Vagina (tissue), 2 donors: Measurements from ENCODE around the gene PDE11A. TPM values are rescaled to one million over a fixed set of nuclear protein-coding genes. Genes with fewer than 3 reads are reported as not detected.

Source experiments
- DNase-seq, 2 donors: peaks; one replicate each; pipeline ENCODE4 v3.0.0-alpha.2; 2017; ENCODE audit errors: extremely low spot score in 2 of 2
- H3K27ac ChIP-seq: fragments of 200-600 bp; sonication (generic); one replicate; pipeline ENCODE4 v1.5.1; 2019
- H3K27me3 ChIP-seq: fragments of 200-600 bp; sonication (generic); one replicate; pipeline ENCODE4 v1.5.1; 2019
- H3K36me3 ChIP-seq, 2 donors: fragments of 200-600 bp; sonication (generic); one replicate each; pipeline ENCODE4 v1.5.1; 2017 to 2019
- H3K4me1 ChIP-seq: fragments of 200-600 bp; sonication (generic); one replicate; pipeline ENCODE4 v1.5.1; 2019
- H3K4me3 ChIP-seq, 2 donors: fragments of 200-600 bp; sonication (generic); 1 replicate in 1 of 2; 2 replicates in 1 of 2; pipeline ENCODE4 v1.5.1; 2016 to 2019
- H3K9me3 ChIP-seq: fragments of 200-600 bp; sonication (generic); one replicate; pipeline ENCODE4 v1.5.1; 2019
- POLR2A ChIP-seq, 2 donors: fragments of 450-650 bp; IDR thresholded peaks; one replicate each; pipeline ENCODE4 v1.6.1; 2017; ENCODE audit warnings: antibody characterized with exemption in 2 of 2, mild to moderate bottlenecking in 2 of 2, moderate library complexity in 2 of 2
- POLR2AphosphoS5 ChIP-seq, 2 donors: sonication (generic); formaldehyde crosslinking; IDR thresholded peaks; one replicate each; pipeline ENCODE4 v1.9.0; 2017; ENCODE audit warnings: antibody characterized with exemption in 2 of 2, mild to moderate bottlenecking in 2 of 2, low read depth in 1 of 2; ENCODE audit not compliant: insufficient read depth in 1 of 2
- intact Hi-C: fragments of 100-400 bp; cut with DNase I; formaldehyde crosslinking; loops from one replicate; pipeline ENCODE4 v1.15.1; 2023
- total RNA-seq: library from RNA; depleted of rRNA; stranded (reverse); fragments of >200 nt; gene quantifications from one replicate; pipeline ENCODE4 v1.2.3, GENCODE V29; 2016
- TF ChIP-seq, protein P1 (sequence below), 3 experiments: fragments of 450-650 bp in 2 of 3; fragments of 200-600 bp in 1 of 3; sonication (generic) in 1 of 3; IDR thresholded peaks; one replicate each; pipeline ENCODE4 v1.5.1; 2017 to 2019; ENCODE audit warnings: antibody characterized with exemption in 3 of 3, mild to moderate bottlenecking in 2 of 3, moderate library complexity in 2 of 3

PDE11A gene
- total RNA-seq, 1 donor from 2014 or later, result 0.25 TPM

- Histone ChIP-seq H3K9me3 (no peaks in the 10 kb centered on the region), H3K36me3 (no peaks in the 10 kb centered on the region), H3K27ac (no peak overlapping the region), H3K27me3 (no peaks in the 10 kb centered on the region), H3K4me1 (no peaks in the 10 kb centered on the region), H3K4me3 (no peak overlapping the region)
- intact Hi-C loops, result no loop called here
- no peak for TF ChIP-seq POLR2AphosphoS5 (IDR thresholded peaks at IDR 0.05; ENCODE audit: insufficient read depth in 1 of 2, low read depth in 1 of 2)
- TF ChIP-seq, protein P1, sequence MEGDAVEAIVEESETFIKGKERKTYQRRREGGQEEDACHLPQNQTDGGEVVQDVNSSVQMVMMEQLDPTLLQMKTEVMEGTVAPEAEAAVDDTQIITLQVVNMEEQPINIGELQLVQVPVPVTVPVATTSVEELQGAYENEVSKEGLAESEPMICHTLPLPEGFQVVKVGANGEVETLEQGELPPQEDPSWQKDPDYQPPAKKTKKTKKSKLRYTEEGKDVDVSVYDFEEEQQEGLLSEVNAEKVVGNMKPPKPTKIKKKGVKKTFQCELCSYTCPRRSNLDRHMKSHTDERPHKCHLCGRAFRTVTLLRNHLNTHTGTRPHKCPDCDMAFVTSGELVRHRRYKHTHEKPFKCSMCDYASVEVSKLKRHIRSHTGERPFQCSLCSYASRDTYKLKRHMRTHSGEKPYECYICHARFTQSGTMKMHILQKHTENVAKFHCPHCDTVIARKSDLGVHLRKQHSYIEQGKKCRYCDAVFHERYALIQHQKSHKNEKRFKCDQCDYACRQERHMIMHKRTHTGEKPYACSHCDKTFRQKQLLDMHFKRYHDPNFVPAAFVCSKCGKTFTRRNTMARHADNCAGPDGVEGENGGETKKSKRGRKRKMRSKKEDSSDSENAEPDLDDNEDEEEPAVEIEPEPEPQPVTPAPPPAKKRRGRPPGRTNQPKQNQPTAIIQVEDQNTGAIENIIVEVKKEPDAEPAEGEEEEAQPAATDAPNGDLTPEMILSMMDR (IDR thresholded peaks at IDR 0.05), result no peak
- TF ChIP-seq POLR2A (IDR thresholded peaks at IDR 0.05), result no peak
- DNase-seq, result no peak
Measured at GRCh38 chr2:177900082-177900481, 172.5 kb downstream of the PDE11A start.

- no peak overlapping the region for H3K27ac ChIP-seq
- no peak overlapping the region for H3K4me3 ChIP-seq
- no peaks in the 10 kb centered on the region for H3K4me1 ChIP-seq
- intact Hi-C loops, result no loop called here
- H3K9me3 ChIP-seq, result no peaks in the 10 kb centered on the region
- no peak for DNase-seq
- no peaks in the 10 kb centered on the region for H3K27me3 ChIP-seq
- H3K36me3 ChIP-seq, result no peaks in the 10 kb centered on the region
- TF ChIP-seq POLR2AphosphoS5 (IDR thresholded peaks at IDR 0.05; ENCODE audit: insufficient read depth in 1 of 2, low read depth in 1 of 2) (no peak), POLR2A (IDR thresholded peaks at IDR 0.05) (no peak)
- TF ChIP-seq, protein P1 (IDR thresholded peaks at IDR 0.05), result no peak
Measured at GRCh38 chr2:177897278-177897677, 175.3 kb downstream of the PDE11A start.

DNA sequence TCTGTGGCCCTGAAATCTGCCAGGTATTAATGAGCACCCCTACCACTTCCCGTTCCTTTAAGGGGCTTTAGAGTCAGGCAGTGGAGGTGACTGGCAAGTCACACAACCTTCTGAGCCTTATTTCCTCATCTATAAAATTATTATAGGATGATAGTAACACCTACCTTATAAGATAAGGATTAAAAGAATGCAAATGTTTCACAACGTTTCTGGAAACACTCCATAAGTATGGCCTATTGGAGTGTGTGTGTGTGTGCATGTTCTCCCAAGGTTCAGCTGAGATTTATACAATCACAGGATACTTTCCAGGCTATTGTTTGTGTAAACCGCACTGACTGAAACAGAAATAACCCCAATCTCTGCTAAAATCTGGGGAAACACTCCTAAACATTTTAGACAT, 176.0 kb downstream of the PDE11A start:
- intact Hi-C loops, result no loop called here
- Histone ChIP-seq H3K36me3 (no peaks in the 10 kb centered on the region), H3K9me3 (no peaks in the 10 kb centered on the region), H3K27me3 (no peaks in the 10 kb centered on the region), H3K27ac (no peak overlapping the region), H3K4me3 (no peak overlapping the region), H3K4me1 (no peaks in the 10 kb centered on the region)
- no peak for DNase-seq
- TF ChIP-seq, protein P1 (IDR thresholded peaks at IDR 0.05), result no peak
- no peak for TF ChIP-seq POLR2AphosphoS5 (IDR thresholded peaks at IDR 0.05; ENCODE audit: insufficient read depth in 1 of 2, low read depth in 1 of 2)
- no peak for TF ChIP-seq POLR2A (IDR thresholded peaks at IDR 0.05)

DNA sequence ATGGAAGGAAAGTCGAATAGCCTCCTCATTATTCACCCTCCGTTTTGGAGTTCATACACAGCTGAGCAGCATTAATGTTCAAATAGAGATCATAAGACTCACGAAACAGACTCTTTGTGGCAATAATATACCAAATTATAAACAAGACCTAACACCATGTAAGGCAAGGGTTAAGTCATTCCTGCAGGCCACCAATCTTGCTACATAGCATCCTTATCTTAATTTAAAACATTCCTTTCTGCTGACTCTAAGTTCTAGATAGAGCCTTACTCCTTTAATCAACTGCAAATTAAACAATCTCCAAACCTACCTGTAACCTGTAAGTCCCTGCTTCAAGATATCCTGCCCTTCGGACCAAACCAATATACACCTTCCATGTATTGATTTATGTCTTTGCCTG, 178.0 kb downstream of the PDE11A start:
- Histone ChIP-seq H3K27me3 (no peaks in the 10 kb centered on the region), H3K4me3 (no peak overlapping the region), H3K4me1 (no peaks in the 10 kb centered on the region), H3K9me3 (no peaks in the 10 kb centered on the region), H3K27ac (no peak overlapping the region), H3K36me3 (no peaks in the 10 kb centered on the region)
- no peak for DNase-seq
- intact Hi-C loops, result no loop called here
- TF ChIP-seq POLR2A (IDR thresholded peaks at IDR 0.05) (no peak), POLR2AphosphoS5 (IDR thresholded peaks at IDR 0.05; ENCODE audit: insufficient read depth in 1 of 2, low read depth in 1 of 2) (no peak)
- TF ChIP-seq, protein P1 (IDR thresholded peaks at IDR 0.05), result no peak

GRCh38 chr2:177893880-177894279, 178.7 kb downstream of the PDE11A start:
- intact Hi-C loops, result no loop called here
- TF ChIP-seq POLR2A (IDR thresholded peaks at IDR 0.05) (no peak), POLR2AphosphoS5 (IDR thresholded peaks at IDR 0.05; ENCODE audit: insufficient read depth in 1 of 2, low read depth in 1 of 2) (no peak)
- TF ChIP-seq, protein P1 (IDR thresholded peaks at IDR 0.05), result no peak
- H3K4me1 ChIP-seq, result no peaks in the 10 kb centered on the region
- no peaks in the 10 kb centered on the region for H3K36me3 ChIP-seq
- H3K4me3 ChIP-seq, result no peak overlapping the region
- H3K27ac ChIP-seq, result no peak overlapping the region
- no peaks in the 10 kb centered on the region for H3K9me3 ChIP-seq
- no peaks in the 10 kb centered on the region for H3K27me3 ChIP-seq
- DNase-seq, result no peak
